ENCODE data around the gene SDSL. TPM values are rescaled to one million over a fixed set of nuclear protein-coding genes. Genes with fewer than 3 reads are reported as not detected.

SDSL gene
- total and polyA plus RNA-seq, 2 of the 13 experiments (the other 11 are each of a cell fraction or from before 2014, with no cell fraction given), result 1.2 to 1.7 TPM

DNA sequence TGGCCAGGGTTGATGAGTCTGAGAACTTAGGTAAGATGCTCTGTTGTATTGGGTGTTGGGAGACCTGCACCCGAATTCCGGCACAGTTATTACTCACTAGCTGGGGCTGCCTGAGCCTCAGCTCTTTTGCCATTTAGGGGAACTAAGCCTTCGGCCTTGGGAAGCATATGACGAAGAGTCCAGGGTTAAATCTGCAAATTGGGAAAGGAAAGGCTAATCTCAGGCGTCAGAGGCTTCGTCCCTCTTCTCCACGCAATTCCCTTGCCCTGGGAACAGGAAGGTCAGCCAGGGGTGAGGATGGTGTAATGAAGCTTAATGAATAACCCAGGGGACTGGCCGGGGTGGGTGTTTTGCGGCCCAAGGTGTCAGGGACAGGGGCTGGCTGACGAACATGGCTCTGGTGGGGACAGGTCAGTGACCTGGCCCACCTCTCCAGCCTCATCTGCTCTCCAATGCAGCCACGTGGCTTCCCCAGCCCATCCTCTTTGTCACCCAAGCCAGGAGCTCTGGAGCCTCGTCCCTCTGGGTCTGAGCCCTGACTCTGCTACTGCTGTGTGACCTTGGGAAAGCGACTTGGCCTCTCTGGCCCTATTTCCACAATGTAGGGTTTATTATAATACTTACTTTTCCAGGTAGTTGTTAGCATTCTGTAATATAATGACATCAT, 3.8 kb upstream of the SDSL start (continued):
- TF ChIP-seq, protein P1, sequence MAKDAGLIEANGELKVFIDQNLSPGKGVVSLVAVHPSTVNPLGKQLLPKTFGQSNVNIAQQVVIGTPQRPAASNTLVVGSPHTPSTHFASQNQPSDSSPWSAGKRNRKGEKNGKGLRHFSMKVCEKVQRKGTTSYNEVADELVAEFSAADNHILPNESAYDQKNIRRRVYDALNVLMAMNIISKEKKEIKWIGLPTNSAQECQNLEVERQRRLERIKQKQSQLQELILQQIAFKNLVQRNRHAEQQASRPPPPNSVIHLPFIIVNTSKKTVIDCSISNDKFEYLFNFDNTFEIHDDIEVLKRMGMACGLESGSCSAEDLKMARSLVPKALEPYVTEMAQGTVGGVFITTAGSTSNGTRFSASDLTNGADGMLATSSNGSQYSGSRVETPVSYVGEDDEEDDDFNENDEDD (CRISPR knock-in tag; IDR thresholded peaks at IDR 0.05; ENCODE audit: borderline replicate concordance), result no peak
- TF ChIP-seq, protein P2, sequence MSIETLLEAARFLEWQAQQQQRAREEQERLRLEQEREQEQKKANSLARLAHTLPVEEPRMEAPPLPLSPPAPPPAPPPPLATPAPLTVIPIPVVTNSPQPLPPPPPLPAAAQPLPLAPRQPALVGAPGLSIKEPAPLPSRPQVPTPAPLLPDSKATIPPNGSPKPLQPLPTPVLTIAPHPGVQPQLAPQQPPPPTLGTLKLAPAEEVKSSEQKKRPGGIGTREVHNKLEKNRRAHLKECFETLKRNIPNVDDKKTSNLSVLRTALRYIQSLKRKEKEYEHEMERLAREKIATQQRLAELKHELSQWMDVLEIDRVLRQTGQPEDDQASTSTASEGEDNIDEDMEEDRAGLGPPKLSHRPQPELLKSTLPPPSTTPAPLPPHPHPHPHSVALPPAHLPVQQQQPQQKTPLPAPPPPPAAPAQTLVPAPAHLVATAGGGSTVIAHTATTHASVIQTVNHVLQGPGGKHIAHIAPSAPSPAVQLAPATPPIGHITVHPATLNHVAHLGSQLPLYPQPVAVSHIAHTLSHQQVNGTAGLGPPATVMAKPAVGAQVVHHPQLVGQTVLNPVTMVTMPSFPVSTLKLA (IDR thresholded peaks at IDR 0.05), result no peak
- TF ChIP-seq TGIF2 (CRISPR knock-in tag; IDR thresholded peaks at IDR 0.05), result no peak
- TF ChIP-seq, protein P3, sequence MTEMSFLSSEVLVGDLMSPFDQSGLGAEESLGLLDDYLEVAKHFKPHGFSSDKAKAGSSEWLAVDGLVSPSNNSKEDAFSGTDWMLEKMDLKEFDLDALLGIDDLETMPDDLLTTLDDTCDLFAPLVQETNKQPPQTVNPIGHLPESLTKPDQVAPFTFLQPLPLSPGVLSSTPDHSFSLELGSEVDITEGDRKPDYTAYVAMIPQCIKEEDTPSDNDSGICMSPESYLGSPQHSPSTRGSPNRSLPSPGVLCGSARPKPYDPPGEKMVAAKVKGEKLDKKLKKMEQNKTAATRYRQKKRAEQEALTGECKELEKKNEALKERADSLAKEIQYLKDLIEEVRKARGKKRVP (CRISPR knock-in tag; IDR thresholded peaks at IDR 0.05), result peak in 1 of 2 experiments; percentile 67; a peak in 1 of 4 replicates
- no peak for TF ChIP-seq MAFF (IDR thresholded peaks at IDR 0.05; ENCODE audit: low read depth, low read length)
- no peak for TF ChIP-seq ZSCAN20 (CRISPR knock-in tag; IDR thresholded peaks at IDR 0.05; ENCODE audit: borderline replicate concordance)
- TF ChIP-seq, protein P4, sequence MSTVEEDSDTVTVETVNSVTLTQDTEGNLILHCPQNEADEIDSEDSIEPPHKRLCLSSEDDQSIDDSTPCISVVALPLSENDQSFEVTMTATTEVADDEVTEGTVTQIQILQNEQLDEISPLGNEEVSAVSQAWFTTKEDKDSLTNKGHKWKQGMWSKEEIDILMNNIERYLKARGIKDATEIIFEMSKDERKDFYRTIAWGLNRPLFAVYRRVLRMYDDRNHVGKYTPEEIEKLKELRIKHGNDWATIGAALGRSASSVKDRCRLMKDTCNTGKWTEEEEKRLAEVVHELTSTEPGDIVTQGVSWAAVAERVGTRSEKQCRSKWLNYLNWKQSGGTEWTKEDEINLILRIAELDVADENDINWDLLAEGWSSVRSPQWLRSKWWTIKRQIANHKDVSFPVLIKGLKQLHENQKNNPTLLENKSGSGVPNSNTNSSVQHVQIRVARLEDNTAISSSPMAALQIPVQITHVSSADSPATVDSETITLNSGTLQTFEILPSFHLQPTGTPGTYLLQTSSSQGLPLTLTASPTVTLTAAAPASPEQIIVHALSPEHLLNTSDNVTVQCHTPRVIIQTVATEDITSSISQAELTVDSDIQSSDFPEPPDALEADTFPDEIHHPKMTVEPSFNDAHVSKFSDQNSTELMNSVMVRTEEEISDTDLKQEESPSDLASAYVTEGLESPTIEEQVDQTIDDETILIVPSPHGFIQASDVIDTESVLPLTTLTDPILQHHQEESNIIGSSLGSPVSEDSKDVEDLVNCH (CRISPR knock-in tag; IDR thresholded peaks at IDR 0.05), result no peak
- no peak for TF ChIP-seq ZNF850 (CRISPR knock-in tag; conservative IDR thresholded peaks at IDR 0.05)
- peak; percentile 54 for TF ChIP-seq SAP130 (CRISPR knock-in tag; IDR thresholded peaks at IDR 0.05; ENCODE audit: low read depth)
- TF ChIP-seq, protein P5, sequence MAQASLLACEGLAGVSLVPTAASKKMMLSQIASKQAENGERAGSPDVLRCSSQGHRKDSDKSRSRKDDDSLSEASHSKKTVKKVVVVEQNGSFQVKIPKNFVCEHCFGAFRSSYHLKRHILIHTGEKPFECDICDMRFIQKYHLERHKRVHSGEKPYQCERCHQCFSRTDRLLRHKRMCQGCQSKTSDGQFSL (CRISPR knock-in tag; IDR thresholded peaks at IDR 0.05), result no peak
- TF ChIP-seq ZNF230 (CRISPR knock-in tag; IDR thresholded peaks at IDR 0.05), result peak; percentile 25; the same call in 1 of the 2 replicates
- no peak for TF ChIP-seq RFX1 (IDR thresholded peaks at IDR 0.05)
- TF ChIP-seq ZNF343 (CRISPR knock-in tag; IDR thresholded peaks at IDR 0.05), result no peak
- TF ChIP-seq, protein P6, sequence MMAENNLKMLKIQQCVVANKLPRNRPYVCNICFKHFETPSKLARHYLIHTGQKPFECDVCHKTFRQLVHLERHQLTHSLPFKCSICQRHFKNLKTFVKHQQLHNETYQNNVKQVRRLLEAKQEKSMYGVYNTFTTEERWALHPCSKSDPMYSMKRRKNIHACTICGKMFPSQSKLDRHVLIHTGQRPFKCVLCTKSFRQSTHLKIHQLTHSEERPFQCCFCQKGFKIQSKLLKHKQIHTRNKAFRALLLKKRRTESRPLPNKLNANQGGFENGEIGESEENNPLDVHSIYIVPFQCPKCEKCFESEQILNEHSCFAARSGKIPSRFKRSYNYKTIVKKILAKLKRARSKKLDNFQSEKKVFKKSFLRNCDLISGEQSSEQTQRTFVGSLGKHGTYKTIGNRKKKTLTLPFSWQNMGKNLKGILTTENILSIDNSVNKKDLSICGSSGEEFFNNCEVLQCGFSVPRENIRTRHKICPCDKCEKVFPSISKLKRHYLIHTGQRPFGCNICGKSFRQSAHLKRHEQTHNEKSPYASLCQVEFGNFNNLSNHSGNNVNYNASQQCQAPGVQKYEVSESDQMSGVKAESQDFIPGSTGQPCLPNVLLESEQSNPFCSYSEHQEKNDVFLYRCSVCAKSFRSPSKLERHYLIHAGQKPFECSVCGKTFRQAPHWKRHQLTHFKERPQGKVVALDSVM (CRISPR knock-in tag; IDR thresholded peaks at IDR 0.05), result no peak
- TF ChIP-seq, protein P7, sequence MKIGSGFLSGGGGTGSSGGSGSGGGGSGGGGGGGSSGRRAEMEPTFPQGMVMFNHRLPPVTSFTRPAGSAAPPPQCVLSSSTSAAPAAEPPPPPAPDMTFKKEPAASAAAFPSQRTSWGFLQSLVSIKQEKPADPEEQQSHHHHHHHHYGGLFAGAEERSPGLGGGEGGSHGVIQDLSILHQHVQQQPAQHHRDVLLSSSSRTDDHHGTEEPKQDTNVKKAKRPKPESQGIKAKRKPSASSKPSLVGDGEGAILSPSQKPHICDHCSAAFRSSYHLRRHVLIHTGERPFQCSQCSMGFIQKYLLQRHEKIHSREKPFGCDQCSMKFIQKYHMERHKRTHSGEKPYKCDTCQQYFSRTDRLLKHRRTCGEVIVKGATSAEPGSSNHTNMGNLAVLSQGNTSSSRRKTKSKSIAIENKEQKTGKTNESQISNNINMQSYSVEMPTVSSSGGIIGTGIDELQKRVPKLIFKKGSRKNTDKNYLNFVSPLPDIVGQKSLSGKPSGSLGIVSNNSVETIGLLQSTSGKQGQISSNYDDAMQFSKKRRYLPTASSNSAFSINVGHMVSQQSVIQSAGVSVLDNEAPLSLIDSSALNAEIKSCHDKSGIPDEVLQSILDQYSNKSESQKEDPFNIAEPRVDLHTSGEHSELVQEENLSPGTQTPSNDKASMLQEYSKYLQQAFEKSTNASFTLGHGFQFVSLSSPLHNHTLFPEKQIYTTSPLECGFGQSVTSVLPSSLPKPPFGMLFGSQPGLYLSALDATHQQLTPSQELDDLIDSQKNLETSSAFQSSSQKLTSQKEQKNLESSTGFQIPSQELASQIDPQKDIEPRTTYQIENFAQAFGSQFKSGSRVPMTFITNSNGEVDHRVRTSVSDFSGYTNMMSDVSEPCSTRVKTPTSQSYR (CRISPR knock-in tag; IDR thresholded peaks at IDR 0.05; ENCODE audit: borderline replicate concordance), result no peak
- no peak for TF ChIP-seq ZNF543 (CRISPR knock-in tag; IDR thresholded peaks at IDR 0.05)
- TF ChIP-seq MBD4 (IDR thresholded peaks at IDR 0.05; ENCODE audit: borderline replicate concordance, low read length), result no peak
